HEK293T (cell line): ENCODE data around the gene VANGL2.
A peak's percentile ranks its signal among the peaks of the same experiment; 100 is the strongest.

Source experiments
- CTCF ChIA-PET: fragments of 350-600 bp; formaldehyde crosslinking; extraction: SDS; loops from one replicate; lab custom pipeline; 2021; ENCODE audit warnings: antibody characterized with exemption, inconsistent platforms; lab: Yijun Ruan, JAX
- POLR2A ChIA-PET: fragments of 350-600 bp; formaldehyde crosslinking; extraction: SDS; loops from one replicate; lab custom pipeline; 2020; ENCODE audit warnings: antibody characterized with exemption, inconsistent platforms; lab: Yijun Ruan, JAX
- DNase-seq: peaks from one replicate; pipeline ENCODE4 v3.0.0; 2012; ENCODE audit warnings: mixed read lengths; ENCODE audit errors: extremely low spot score
- ARNT ChIP-seq: fragments of 450-650 bp; IDR thresholded peaks from 2 replicates; pipeline ENCODE4 v1.6.1; 2017; ENCODE audit warnings: mild to moderate bottlenecking
- BHLHE40 ChIP-seq: fragments of 450-650 bp; IDR thresholded peaks from 2 replicates; pipeline ENCODE4 v1.6.1; 2016; ENCODE audit warnings: mild to moderate bottlenecking, moderate library complexity, borderline replicate concordance
- CTBP1 ChIP-seq: fragments of 450-650 bp; IDR thresholded peaks from 2 replicates; pipeline ENCODE4 v1.6.1; 2016; ENCODE audit warnings: borderline replicate concordance
- ELF4 ChIP-seq: fragments of 450-650 bp; IDR thresholded peaks from 2 replicates; pipeline ENCODE4 v1.6.1; 2017; ENCODE audit warnings: antibody characterized with exemption
- FOXA1 ChIP-seq: fragments of 450-650 bp; IDR thresholded peaks from 2 replicates; pipeline ENCODE4 v1.6.1; 2016; ENCODE audit warnings: mild to moderate bottlenecking
- FOXK2 ChIP-seq: fragments of 450-650 bp; IDR thresholded peaks from 2 replicates; pipeline ENCODE4 v1.6.1; 2016; ENCODE audit warnings: mild to moderate bottlenecking
- FOXM1 ChIP-seq: fragments of 450-650 bp; IDR thresholded peaks from 2 replicates; pipeline ENCODE4 v1.6.1; 2017; ENCODE audit warnings: mild to moderate bottlenecking, borderline replicate concordance
- HDGF ChIP-seq: fragments of 450-650 bp; IDR thresholded peaks from 2 replicates; pipeline ENCODE4 v1.6.1; 2017; ENCODE audit warnings: antibody characterized with exemption, borderline replicate concordance
- L3MBTL2 ChIP-seq: fragments of 450-650 bp; conservative IDR thresholded peaks from 2 replicates; pipeline ENCODE4 v1.6.1; 2016; ENCODE audit warnings: mild to moderate bottlenecking
- LEF1 ChIP-seq: fragments of 450-650 bp; IDR thresholded peaks from 2 replicates; pipeline ENCODE4 v1.6.1; 2017; ENCODE audit warnings: mild to moderate bottlenecking, borderline replicate concordance
- NFRKB ChIP-seq: fragments of 450-650 bp; IDR thresholded peaks from 2 replicates; pipeline ENCODE4 v1.6.1; 2016; ENCODE audit warnings: mild to moderate bottlenecking, moderate library complexity
- PKNOX1 ChIP-seq: fragments of 450-650 bp; IDR thresholded peaks from 2 replicates; pipeline ENCODE4 v1.6.1; 2016
- SP1 ChIP-seq: fragments of 450-650 bp; IDR thresholded peaks from 2 replicates; pipeline ENCODE4 v1.6.1; 2017
- SUZ12 ChIP-seq: fragments of 450-650 bp; IDR thresholded peaks from 2 replicates; pipeline ENCODE4 v1.6.1; 2016; ENCODE audit warnings: mild to moderate bottlenecking
- TARDBP ChIP-seq: fragments of 450-650 bp; IDR thresholded peaks from 2 replicates; pipeline ENCODE4 v1.6.1; 2016
- ZNF384 ChIP-seq: fragments of 450-650 bp; IDR thresholded peaks from 2 replicates; pipeline ENCODE4 v1.6.1; 2016

Gene VANGL2

DNA sequence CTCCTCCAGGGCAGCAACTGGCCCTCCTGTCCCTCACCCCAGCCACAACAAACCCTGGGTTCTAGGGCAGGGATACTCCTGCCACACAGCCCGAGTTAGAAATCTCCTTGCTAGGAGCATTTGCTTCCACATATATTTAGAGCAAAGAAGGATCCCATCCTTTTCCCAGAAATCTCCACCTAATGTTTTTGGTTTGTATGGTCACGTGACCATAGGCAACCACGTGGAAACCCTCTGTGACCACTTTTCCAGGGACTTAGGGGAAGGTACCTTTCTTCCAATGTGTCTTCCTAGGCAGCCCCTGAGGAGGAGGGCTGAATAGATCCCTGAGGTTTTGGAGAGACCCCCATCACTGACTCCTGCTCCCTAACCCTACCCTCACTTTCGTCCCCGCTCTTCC lies 25.5 kb downstream of the VANGL2 start:
- POLR2A ChIA-PET = no interaction called here
- CTCF ChIA-PET = no interaction called here
- TF ChIP-seq SP1 = no peak
- TF ChIP-seq HDGF = no peak
- no peak for TF ChIP-seq FOXM1
- no peak for TF ChIP-seq SUZ12
- TF ChIP-seq TARDBP = no peak
- TF ChIP-seq ELF4 = no peak
- no peak for TF ChIP-seq BHLHE40
- TF ChIP-seq PKNOX1 = no peak
- TF ChIP-seq L3MBTL2 = no peak
- no peak for TF ChIP-seq FOXA1
- no peak for TF ChIP-seq CTBP1
- no peak for TF ChIP-seq NFRKB
- TF ChIP-seq LEF1 = no peak
- TF ChIP-seq FOXK2 = no peak
- DNase-seq = no peak

DNA sequence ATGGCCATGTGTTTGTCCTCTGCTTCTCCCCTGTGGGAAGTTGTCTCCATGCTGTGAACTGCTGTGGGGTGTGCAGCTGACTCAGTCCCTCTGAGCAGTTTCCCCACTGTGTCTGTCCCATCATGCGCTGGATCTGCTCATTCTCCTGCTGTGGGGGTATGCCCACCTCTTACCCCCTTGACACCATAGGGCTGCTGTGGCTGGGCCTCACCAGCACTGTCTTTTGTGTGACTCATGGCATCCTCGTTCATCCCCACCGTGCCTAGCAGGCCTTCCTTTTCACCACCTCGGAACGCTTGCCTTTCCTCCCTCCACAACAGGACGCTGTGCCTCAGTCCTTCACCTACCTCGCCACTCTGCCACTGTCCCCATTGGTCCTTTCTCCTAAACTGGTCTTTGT lies 27.3 kb downstream of the VANGL2 start:
- no peak for DNase-seq
- ChIA-PET POLR2A (no interaction called here), CTCF (no interaction called here)

GRCh38 chr1:160428053-160428452 lies 27.7 kb downstream of the VANGL2 start:
- POLR2A ChIA-PET = no interaction called here
- TF ChIP-seq HDGF = no peak
- DNase-seq = no peak
- CTCF ChIA-PET = interaction anchor here (1.3 to 1.4 kb wide), 2 partner anchors 20 to 180 kb away, joined by 4 read pairs; no protein-coding TSS in a partner anchor

More for the DNA sequence above, 27.3 kb downstream of the VANGL2 start:
- TF ChIP-seq ARNT (no peak), FOXA1 (no peak), L3MBTL2 (no peak)

DNA sequence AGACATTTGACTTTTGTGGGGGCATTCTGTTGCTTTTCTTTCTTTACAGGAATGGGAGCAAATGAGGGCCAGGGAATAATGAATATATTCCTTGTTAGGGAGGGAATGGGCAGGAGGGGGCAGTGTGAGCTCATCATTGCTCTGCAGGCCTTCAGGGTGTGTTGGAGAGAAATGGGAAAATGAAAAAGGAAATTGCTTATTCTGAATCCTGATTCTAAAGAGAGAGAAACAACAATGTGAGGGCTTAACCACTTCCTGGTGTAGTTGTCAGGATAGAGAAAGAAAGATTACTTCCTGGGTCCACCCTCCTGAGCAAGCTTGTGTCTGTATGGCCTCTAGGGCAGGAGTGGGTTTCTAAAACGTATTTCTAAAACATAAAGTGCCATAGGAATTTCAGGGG lies 28.3 kb downstream of the VANGL2 start:
- peak; percentile 66 for DNase-seq
- ChIA-PET CTCF (interaction anchor here (1.3 to 1.4 kb wide), 2 partner anchors 21 to 180 kb away, joined by 4 read pairs; no protein-coding TSS in a partner anchor), POLR2A (no interaction called here)
- TF ChIP-seq SUZ12 (no peak), FOXK2 (no peak), ZNF384 (no peak), CTBP1 (no peak), ELF4 (no peak), SP1 (no peak), LEF1 (no peak), PKNOX1 (no peak), FOXA1 (no peak), FOXM1 (no peak)

DNA sequence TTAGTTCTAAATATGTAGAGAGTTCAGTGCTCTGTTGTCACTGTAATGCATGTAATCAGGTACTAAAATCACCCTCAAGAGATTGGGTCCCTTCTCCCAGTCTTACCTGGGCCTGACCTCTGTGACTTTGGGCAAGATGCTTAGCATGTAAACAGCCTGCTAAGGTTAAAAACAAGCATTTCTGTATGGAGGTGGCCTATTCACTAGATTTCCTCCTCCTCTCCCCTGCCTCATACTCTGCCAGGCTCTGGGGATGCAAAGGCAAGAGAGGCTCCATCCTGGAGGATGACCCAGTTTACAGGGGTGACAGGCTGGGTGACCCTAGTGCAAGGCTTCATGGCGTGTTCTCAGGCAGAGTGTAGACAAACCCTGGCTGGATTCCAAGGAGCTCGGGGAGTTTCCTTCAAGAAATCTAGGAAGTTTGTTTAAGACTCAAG lies 28.8 kb downstream of the VANGL2 start:
- ChIA-PET CTCF (interaction anchor here (1.3 to 1.4 kb wide), 2 partner anchors 21 to 179 kb away, joined by 4 read pairs; no protein-coding TSS in a partner anchor), POLR2A (no interaction called here)
- TF ChIP-seq FOXM1 (no peak), ARNT (no peak)
- no peak for DNase-seq

DNA sequence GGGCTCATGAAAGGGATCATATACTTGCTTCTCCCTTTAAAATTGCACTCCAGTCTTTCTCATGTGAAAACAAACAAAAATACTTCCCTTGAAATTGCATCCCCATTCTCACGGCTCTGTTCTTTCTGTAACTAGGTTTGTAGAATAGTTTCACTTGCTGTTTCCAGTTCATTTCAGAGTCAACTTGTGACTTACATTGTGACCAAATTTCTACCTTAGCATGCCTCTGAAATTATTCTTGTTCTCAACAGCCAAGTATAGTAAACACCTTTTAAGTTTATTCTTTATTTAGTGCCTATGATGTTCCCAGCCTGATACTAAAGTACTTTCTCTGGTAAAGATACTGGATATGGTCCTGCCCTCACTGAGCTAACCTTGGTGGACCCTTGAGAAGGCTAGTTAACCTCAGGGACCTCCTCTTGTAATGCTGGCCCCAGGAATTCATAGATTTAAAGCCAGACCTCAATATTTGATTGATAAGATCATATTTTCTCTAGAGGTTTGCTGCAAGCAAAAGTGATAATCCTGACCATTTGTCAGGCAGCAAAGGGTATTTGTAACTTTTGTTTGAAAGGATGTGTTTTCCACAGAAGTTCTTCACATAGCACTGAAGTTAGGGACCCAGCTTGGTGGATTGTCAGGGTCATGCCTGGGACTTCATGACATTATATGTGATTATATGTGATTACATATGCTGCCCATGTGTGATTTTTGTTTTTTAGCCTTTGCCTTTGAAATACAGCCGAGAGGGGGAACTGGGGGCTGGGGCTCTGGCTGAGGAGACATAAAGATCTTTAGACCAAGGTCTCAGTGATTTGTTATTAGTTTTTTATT lies 29.6 kb downstream of the VANGL2 start:
- POLR2A ChIA-PET = interaction anchor here (0.5 kb wide), 1 partner anchor 8 kb away, joined by 3 read pairs; no protein-coding TSS in a partner anchor
- no peak for DNase-seq
- TF ChIP-seq FOXA1 = no peak
- TF ChIP-seq SUZ12 = no peak
- no peak for TF ChIP-seq SP1
- TF ChIP-seq FOXM1 = no peak
- no peak for TF ChIP-seq TARDBP
- TF ChIP-seq PKNOX1 = no peak
- TF ChIP-seq BHLHE40 = no peak
- no peak for TF ChIP-seq LEF1
- CTCF ChIA-PET = interaction anchor here (0.6 kb wide), 1 partner anchor 405 kb away, joined by 4 read pairs; no protein-coding TSS in a partner anchor

GRCh38 chr1:160431006-160431405 lies 30.6 kb downstream of the VANGL2 start:
- no peak for DNase-seq
- CTCF ChIA-PET = no interaction called here
- POLR2A ChIA-PET = no interaction called here
- TF ChIP-seq CTBP1 (no peak), HDGF (no peak), PKNOX1 (no peak)
